GM18511 (cell line): ENCODE results near the gene CFAP61.

ENCODE experiments used
- ATAC-seq: cut with Tn5 transposase; IDR thresholded peaks from one replicate; pipeline ENCODE4 v1.9.1; 2021; ENCODE audit warnings: mild to moderate bottlenecking, moderate library complexity; ENCODE audit not compliant: unreplicated experiment

Gene CFAP61

GRCh38 chr20:20150241-20150640 is 97.9 kb downstream of the CFAP61 start:
- ATAC-seq, result no peak

- ATAC-seq, result no peak
Observed at GRCh38 chr20:20160520-20160919, 108.2 kb downstream of the CFAP61 start.

- no peak for ATAC-seq
Observed at GRCh38 chr20:20161611-20162010, 109.3 kb downstream of the CFAP61 start.

GRCh38 chr20:20167698-20168097 is 115.4 kb downstream of the CFAP61 start:
- no peak for ATAC-seq

- ATAC-seq, result no peak
Observed at GRCh38 chr20:20173254-20173653, 120.9 kb downstream of the CFAP61 start.

GRCh38 chr20:20174089-20174835 is 121.9 kb downstream of the CFAP61 start:
- ATAC-seq, result no peak

GRCh38 chr20:20181322-20181721 is 129.0 kb downstream of the CFAP61 start:
- ATAC-seq, result no peak

GRCh38 chr20:20184149-20184548 is 131.8 kb downstream of the CFAP61 start:
- ATAC-seq, result no peak

GRCh38 chr20:20184706-20185105 is 132.4 kb downstream of the CFAP61 start:
- ATAC-seq, result no peak

GRCh38 chr20:20188647-20189046 is 136.3 kb downstream of the CFAP61 start:
- peak; percentile 75 for ATAC-seq

- no peak for ATAC-seq
Observed at GRCh38 chr20:20192366-20192765, 140.0 kb downstream of the CFAP61 start.

GRCh38 chr20:20195021-20195705 is 142.8 kb downstream of the CFAP61 start:
- ATAC-seq, result no peak

GRCh38 chr20:20196610-20197009 is 144.3 kb downstream of the CFAP61 start:
- ATAC-seq, result no peak

- no peak for ATAC-seq
Observed at GRCh38 chr20:20198011-20198410, 145.7 kb downstream of the CFAP61 start.

GRCh38 chr20:20199361-20200160 is 147.2 kb downstream of the CFAP61 start:
- ATAC-seq, result no peak

- ATAC-seq, result no peak
Observed at GRCh38 chr20:20201124-20201523, 148.8 kb downstream of the CFAP61 start.

- no peak for ATAC-seq
Observed at GRCh38 chr20:20201639-20202038, 149.3 kb downstream of the CFAP61 start.

GRCh38 chr20:20202768-20203167 is 150.4 kb downstream of the CFAP61 start:
- no peak for ATAC-seq

- ATAC-seq, result no peak
Observed at GRCh38 chr20:20203784-20204183, 151.5 kb downstream of the CFAP61 start.

GRCh38 chr20:20204256-20204655 is 151.9 kb downstream of the CFAP61 start:
- no peak for ATAC-seq

GRCh38 chr20:20205141-20205861 is 153.0 kb downstream of the CFAP61 start:
- ATAC-seq, result no peak
